HG02981 (cell line): Measurements from ENCODE around the gene NBAS.

Experiments
- ATAC-seq: cut with Tn5 transposase; IDR thresholded peaks from one replicate; pipeline ENCODE4 v1.9.1; 2021; ENCODE audit warnings: mild to moderate bottlenecking, moderate library complexity; ENCODE audit not compliant: unreplicated experiment

NBAS gene

GRCh38 chr2:15377202-15377601 is 183.9 kb downstream of the NBAS start:
- no peak for ATAC-seq

- no peak for ATAC-seq
These were observed 189.1 kb downstream of the NBAS start for GRCh38 chr2:15372019-15372418.

- no peak for ATAC-seq
These were observed 192.0 kb downstream of the NBAS start for GRCh38 chr2:15369129-15369528.

GRCh38 chr2:15367715-15368114 is 193.4 kb downstream of the NBAS start:
- ATAC-seq, result peak; percentile 70

- ATAC-seq, result no peak
These were observed 193.9 kb downstream of the NBAS start for GRCh38 chr2:15367205-15367604.

GRCh38 chr2:15365411-15365810 is 195.7 kb downstream of the NBAS start:
- no peak for ATAC-seq

- no peak for ATAC-seq
These were observed 196.6 kb downstream of the NBAS start for GRCh38 chr2:15364561-15364960.

GRCh38 chr2:15363734-15364133 is 197.4 kb downstream of the NBAS start:
- no peak for ATAC-seq

GRCh38 chr2:15363142-15363541 is 198.0 kb downstream of the NBAS start:
- ATAC-seq, result no peak

- ATAC-seq, result no peak
These were observed 201.2 kb downstream of the NBAS start for GRCh38 chr2:15359716-15360531.

GRCh38 chr2:15357922-15358321 is 203.2 kb downstream of the NBAS start:
- no peak for ATAC-seq

- ATAC-seq, result no peak
These were observed 203.9 kb downstream of the NBAS start for GRCh38 chr2:15357186-15357585.

GRCh38 chr2:15355386-15355785 is 205.7 kb downstream of the NBAS start:
- no peak for ATAC-seq

- no peak for ATAC-seq
These were observed 206.4 kb downstream of the NBAS start for GRCh38 chr2:15354596-15355366.

GRCh38 chr2:15352363-15352762 is 208.8 kb downstream of the NBAS start:
- ATAC-seq, result no peak

GRCh38 chr2:15348636-15349035 is 212.5 kb downstream of the NBAS start:
- ATAC-seq, result no peak

GRCh38 chr2:15348045-15348444 is 213.1 kb downstream of the NBAS start:
- no peak for ATAC-seq

GRCh38 chr2:15346624-15347023 is 214.5 kb downstream of the NBAS start:
- no peak for ATAC-seq

- no peak for ATAC-seq
These were observed 223.0 kb downstream of the NBAS start for GRCh38 chr2:15337996-15338666.

- no peak for ATAC-seq
These were observed 226.3 kb downstream of the NBAS start for GRCh38 chr2:15334644-15335326.

GRCh38 chr2:15331787-15332186 is 229.3 kb downstream of the NBAS start:
- ATAC-seq, result no peak
